Measurements from ENCODE around the gene PPP2R2B.
"Not testable (repeated sequence)": the region's sequence is repeated elsewhere in the genome, so short reads cannot be mapped to it uniquely, and the experiment has no call there.

The PPP2R2B gene

DNA sequence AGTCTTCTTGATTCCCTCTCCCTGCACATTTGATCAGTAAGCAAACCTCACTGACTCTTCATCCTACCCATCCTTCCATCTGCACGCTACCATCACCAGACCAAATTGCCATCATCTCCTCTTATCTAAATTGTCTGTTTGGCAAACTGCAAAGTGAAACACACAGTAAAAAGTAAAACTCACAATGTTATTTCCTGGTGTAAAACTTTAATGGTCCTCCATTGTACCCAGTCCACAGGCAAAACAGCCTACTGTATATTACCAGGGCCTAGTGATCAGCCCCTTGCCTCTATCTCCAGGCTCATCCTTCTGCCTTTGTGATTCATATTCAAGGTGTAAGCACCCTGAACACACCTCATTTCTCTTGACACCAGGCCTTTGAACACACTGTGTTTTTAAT, 279.3 kb downstream of the PPP2R2B start:
- DNase-seq: no peak

DNA sequence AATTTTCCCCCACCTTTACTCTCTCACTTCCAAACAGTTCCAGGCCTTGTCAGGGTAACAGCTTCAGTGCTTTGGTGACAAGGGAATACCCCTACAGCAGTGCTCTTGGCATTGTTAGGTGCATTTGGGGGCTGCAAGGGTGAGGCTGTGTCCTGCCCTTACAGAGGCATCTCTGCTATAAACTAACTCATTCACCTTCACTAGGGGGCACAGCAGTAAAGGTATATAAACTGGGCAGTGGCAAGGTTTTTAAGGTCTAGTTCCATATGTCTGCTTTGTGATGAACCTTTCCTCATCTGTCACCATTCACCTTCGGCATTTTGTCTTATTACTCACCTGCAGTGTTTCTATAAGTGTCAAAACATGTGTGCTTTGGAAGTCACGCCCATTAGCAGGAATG, 283.5 kb downstream of the PPP2R2B start:
- no peak for DNase-seq

DNA sequence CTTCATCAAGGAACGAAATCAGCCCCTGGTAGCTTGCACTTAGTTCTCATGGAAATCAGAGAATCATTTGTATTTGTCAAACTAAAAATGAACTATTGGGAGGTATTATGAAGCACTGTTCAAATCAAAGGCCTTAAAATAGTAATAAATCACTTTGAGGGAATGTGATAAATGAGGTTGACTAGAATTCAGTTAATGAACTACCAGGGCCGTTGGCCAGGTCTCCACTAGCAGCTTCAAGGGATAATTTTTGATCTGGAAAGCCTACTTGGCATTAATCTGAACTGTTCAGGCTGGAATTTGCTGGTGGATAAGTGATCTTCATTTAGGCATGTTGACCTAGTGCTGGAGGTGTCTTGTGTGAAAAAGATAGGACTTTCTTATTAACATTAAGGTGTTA, 286.2 kb downstream of the PPP2R2B start:
- no peak for DNase-seq

DNA sequence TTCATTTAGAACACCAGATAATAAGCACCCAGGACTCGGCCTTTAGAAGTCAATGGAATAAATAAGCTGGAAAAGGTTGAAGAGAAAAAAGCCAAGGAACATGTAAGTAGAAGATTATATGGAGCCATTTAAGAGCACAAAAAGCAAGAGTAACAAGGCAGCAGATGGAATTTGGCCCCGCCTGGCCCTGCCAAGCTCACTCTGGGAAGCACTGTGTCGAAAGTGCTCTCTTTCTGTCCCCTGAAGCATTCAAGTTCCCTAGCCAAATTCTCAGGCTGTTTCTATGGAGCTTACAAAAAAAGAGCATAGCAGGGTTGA, 289.6 kb downstream of the PPP2R2B start:
- no peak for DNase-seq

DNA sequence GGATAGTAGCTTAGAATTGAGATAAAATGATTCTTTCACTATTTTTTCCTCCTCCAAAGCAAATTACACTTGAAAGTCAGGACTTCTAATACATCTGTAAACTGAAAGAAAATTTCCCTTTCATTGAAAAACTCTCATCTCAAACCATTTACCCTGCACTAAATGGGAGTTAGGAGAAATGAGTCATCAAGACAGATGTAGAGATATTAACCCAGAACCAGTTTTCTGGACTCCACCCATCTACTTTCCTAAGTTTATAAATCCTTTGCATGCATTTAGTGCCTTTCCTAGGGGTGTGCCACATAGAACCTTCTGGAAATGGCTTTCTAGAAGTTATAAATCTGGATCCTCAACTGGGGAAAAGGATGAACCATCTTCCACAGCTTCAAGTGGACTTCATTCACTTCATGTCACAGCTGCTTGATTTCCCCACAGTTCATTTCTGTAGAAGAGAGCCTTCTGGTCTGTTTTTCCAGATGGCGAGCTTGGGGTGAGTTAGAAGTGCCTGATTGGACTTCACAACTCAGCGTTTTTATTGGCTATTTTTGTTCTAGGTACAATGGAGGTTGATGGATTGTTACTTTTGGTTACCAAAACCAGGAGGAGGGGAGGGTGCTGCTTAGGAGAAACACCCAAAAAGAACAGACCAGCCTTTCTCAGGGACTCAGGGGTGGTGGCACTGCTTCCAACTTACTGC, 290.1 kb downstream of the PPP2R2B start:
- no peak for DNase-seq

DNA sequence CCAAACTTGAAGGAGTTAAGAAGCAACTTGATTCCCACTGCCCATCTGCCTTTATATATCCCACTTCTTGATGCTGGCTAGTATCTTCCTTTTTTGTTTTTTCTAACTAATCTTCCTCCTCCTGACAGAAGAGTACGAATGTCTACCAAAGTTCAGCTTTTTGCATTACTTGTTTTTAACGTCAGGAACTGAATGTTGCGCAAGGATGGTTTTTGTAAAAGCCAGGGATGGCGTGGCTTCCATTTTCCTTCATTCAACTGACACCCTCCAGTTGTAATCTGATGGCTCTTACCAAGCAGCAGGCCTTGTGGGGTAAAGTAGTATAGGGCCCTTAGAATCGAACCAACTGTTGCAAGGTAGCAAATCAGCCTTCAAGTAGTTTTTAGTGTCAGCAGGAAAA, 291.8 kb downstream of the PPP2R2B start:
- peak in 1 of 4 experiments; percentile 3 for DNase-seq

DNA sequence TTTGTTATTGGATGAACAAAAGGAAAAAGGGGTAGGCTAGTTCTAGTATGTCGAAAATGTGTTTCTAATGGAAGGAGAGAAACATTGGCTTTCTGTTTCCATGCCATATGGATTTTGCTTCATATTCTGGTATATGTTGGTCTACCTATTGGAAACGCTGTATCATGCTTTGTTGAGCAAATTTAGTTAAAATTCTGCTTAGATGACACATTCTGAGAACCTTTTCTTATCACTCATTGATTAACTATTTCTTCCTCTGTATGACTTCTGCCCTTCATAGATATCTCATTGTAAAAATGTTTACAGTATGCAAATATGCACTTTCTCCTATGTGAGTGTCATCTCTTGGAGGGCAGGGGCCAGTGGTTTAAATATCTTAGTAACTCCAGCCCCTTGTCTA, 293.8 kb downstream of the PPP2R2B start:
- DNase-seq: no peak

GRCh38 chr5:146582051-146582596, 296.4 kb downstream of the PPP2R2B start:
- DNase-seq: no peak

GRCh38 chr5:146580237-146580636, 298.3 kb downstream of the PPP2R2B start:
- DNase-seq: no peak

- peak in 1 of 4 experiments; percentile 1 for DNase-seq
These were observed 303.8 kb downstream of the PPP2R2B start for GRCh38 chr5:146574713-146575112.

DNA sequence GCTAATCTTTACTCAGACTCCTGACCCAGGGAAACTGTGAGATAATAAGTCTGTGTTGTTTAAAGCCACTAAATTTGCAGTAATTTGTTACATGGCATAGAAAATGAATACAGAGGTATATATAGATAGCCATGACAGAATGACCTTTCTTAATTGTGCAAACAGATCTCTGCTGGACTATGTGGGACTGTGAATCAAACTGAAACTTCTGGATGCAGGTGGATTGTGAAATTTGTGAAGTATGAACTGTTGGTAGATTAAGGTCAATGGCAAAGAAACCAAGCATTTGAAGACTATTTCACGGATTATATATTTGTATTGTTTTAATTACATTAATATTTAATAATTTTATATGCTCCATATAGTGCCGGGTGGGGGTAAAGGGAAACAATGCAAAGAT, 310.4 kb downstream of the PPP2R2B start:
- peak in 2 of 4 experiments; percentile 13 to 20 for DNase-seq

DNA sequence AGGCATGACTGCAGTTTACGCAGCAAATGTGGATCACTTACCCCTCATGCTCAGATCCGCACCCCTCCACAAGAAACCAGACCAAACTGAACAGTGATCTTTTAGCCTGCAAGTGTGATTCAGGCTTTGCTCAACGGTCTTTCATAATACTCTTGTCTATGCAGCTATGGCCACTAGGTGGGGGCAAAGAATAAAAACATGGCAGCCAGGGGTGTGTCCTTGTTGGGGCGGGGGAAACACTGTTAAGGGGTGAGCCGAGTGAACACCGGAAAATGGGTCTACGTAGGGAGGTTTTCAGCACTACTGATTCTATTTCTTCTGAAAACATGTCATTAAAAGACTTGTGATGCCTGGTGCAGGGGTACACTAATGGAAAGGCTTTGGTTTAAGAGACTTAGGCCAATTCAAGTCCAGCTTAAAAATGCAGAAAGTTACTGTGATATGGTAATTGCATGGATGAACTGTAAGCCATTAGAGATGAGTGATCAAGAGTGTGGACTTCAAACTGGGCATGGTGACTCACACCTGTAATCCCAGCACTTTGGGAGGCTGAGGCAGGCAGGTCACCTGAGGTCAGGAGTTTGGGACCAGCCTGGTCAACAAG, 312.7 kb downstream of the PPP2R2B start:
- peak; percentile 49 to 64 (median 56) for DNase-seq

DNA sequence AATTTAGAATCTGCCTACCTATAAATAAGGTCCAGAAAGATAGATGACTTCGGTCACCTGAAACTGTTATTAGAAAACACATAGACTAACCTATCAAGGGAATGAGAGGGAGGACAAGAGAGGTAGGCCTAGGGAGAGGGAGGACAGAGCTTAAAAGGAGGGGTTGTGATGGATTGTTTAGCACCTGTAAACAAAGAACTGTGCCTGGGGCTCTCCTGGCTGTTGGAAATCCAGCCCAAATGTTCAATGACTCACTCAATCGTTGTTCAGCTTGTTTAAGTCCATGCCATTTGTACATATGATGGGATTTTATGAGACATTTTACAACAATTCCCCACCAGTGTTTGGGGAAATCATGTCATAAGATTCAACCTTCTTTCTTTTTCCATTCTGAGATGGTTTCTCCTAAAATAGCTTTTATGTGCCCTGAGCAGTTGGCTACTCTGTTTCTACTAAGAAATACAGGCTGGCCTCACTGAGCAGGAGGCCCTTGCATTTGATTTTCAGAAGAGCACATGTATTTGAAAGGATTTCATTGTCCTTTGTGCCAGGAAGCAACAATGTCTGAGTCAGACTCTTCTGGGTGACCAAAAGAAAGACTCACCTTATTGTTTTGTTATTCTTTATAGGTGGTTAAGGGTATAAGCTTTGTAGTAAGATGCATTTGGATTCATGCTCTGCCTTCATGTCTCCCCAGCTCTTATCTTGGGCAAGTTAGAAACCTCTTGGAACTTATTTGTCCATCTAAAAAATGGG, 314.4 kb downstream of the PPP2R2B start:
- DNase-seq: no peak

DNA sequence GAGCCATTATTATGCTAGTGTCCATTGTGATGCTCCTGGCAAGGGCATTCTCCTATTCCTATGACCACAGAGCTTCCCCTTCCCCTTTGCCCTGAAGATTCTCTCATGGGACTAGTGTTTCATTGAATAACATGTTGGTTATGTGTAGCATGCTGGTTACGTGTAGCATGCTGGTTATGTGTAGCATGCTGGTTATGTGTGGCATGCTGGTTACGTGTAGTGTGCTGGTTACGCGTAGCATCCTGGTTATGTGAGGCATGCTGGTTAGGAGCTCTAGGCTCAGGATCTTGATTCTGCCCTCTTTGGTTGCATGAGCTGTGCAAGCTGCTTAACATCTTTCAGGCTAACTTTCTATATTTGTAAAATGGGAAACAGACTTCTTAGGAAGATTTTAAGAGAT, 316.1 kb downstream of the PPP2R2B start:
- DNase-seq: no peak

DNA sequence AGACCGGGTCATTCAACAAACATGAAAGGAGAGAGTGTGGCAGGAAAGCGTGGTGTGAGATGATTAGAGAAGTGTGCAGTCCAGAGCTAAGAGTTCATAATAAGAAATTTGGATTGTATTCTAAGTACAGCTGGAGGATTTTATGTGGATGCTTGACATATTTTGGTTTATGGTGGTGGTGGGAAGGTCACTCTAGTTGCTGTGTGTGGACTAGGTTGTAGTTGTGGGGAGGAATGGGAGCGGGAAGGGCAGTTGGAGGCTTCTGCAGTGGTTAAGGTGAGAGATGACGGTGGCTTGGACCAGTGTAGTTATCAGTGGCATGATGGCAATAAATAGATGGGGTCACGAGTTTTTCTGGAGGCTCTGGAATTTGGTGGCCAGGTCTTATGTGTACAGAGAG, 316.8 kb downstream of the PPP2R2B start:
- DNase-seq: no peak

DNA sequence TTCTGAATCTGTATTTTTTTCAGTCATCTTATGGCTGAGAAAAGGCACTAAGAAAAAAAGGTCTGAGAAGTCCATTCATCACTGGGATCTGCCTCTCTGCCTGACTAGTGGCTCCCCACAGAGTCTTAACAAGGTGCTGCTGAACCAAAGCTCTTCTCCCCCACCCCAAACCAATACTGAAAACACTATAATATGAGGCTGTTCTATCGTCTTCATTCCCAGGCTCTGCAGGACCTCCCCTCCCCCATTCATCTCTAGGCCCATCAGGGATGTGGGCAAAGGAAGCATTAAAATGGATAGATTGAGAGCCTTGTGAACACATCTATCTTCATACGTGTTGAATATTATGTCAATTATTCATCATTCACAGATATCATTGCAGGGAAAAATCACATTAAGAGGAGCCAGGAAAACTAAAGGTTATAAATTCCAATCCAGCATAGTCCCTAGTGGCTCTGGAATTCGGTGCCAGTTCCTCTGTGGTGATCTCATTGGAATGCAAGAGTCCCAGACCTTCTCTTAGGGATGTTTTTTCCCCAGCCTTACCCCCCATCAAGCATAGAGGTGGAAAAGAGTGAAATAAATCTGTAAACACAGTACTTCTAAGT, 318.2 kb downstream of the PPP2R2B start:
- DNase-seq: no peak

DNA sequence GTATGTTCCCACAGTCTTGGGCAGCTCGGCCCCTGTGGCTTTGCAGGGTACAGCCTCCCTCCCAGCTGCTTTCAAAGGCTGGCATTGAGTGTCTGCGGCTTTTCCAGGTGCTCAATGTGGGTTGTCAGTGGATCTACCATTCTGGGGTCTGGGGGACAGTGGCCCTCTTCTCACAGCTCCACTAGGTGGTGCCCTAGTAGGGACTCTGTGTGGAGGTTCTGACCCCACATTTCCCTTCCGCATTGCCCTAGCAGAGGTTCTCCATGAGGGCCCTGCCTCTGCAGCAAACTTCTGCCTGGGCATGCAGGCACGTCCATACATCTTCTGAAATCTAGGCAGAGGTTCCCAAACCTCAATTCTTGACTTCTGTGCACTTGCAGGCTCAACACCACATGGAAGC, 321.7 kb downstream of the PPP2R2B start:
- DNase-seq: not testable (repeated sequence)

- DNase-seq: no peak
These were observed 325.1 kb downstream of the PPP2R2B start for GRCh38 chr5:146553446-146553845.

- DNase-seq: no peak
These were observed 328.9 kb downstream of the PPP2R2B start for GRCh38 chr5:146549615-146550014.

DNA sequence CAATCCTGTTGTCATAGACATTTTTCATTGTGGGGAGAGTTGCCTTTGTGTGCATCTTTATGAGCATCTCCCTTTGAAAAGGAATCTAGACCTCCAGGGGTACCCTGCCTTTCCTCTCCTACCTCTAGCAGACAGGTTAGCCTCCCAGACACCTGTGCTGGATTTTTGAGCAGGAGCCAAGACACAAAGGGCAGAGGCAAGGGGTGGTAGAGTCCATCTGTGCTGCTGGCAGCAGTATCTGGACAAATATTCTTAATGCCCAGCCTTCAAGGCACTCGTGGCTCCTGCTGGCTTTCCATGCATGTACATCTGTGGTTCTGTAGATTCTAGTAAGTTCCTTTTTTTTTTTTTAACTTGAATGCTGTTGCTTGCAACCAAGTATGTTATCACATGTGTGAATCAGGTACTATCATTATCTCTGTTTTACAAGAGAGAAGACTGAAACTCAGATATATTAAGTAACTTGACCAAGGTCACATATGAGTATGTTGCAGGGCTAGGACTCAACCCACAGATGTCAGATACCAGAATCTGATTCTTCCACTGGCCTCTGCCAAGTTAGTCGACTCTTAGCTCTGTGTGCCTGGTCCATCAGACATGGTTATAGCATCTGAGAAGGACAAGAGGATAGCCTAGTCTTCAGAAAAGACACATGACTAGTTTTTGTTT, 329.6 kb downstream of the PPP2R2B start:
- DNase-seq: no peak

GRCh38 chr5:146544232-146544631, 334.3 kb downstream of the PPP2R2B start:
- DNase-seq: no peak

DNA sequence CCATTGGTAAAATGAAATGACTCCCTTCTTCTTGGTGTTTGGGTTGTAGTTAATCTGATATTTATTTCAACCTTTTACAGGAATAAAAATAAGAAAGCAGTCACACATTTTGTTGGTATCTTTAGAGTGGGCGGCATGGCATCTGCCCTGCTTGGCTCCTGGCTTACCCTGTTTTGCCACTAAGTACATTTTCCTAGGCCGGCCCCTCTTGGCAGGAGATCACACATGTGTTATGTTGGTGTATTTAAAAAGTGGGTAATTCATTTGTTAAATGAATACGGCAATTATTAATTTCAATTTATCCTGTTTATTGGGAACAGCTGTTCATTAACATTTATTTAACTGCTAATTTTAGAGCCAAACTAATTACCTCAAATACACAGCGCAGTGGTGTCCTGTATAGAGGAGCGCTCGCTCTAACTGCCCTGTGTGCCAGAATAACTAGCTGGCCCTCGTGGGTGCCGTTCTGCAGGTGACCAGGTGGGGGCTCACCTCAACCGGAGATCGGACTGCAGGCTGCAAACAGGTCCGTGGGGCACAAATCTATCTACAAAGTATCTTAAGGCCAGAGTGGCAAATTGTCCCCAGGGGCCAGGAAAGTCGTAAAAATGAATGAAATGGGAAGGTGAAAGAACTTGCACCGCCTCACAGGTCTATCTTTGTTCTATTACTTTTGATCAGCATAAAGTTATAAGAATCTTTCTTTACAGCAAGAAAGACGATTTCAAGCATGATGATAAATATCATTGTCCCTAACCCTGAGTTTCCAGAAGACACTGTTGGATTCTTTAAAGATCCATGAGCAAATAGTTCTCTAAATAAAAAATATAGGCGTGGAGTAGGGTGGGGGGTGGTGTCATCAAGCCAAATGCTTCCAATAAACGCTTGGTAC, 336.4 kb downstream of the PPP2R2B start:
- peak; percentile 54 to 69 (median 58) for DNase-seq
